GM23338 (cell line): ENCODE measurements around the gene PLEKHA7. TPM values are rescaled to one million over a fixed set of nuclear protein-coding genes. Genes with fewer than 3 reads are reported as not detected.

Experiments
- ATAC-seq: fragments of 200-7000 bp; cut with Tn5 transposase; 3 replicates; pipeline ENCODE4 v1.9.1; 2020
- DNase-seq: peaks from one replicate; pipeline ENCODE4 v3.0.0-alpha.2; 2015; ENCODE audit warnings: low spot score
- H2AFZ ChIP-seq: fragments of 200-600 bp; sonication (generic); 2 replicates; pipeline ENCODE4 v1.8.0; 2016; ENCODE audit warnings: antibody characterized with exemption, mild to moderate bottlenecking, moderate library complexity
- H3F3A ChIP-seq: fragments of 200-600 bp; sonication (generic); replicated peaks from 2 replicates; pipeline ENCODE4 v1.8.0; 2017; ENCODE audit warnings: antibody characterized with exemption, mixed run types, low read depth
- H3K27ac ChIP-seq: fragments of 200-600 bp; sonication (generic); 2 replicates; pipeline ENCODE4 v1.6.1; 2016; ENCODE audit warnings: low read depth
- H3K27me3 ChIP-seq: fragments of 200-600 bp; sonication (generic); 2 replicates; pipeline ENCODE4 v1.8.0; 2016; ENCODE audit warnings: mild to moderate bottlenecking, mixed run types, moderate library complexity; ENCODE audit not compliant: insufficient read depth
- H3K36me3 ChIP-seq: fragments of 200-600 bp; sonication (generic); 2 replicates; pipeline ENCODE4 v1.8.0; 2016; ENCODE audit warnings: mild to moderate bottlenecking; ENCODE audit not compliant: insufficient read depth
- H3K4me1 ChIP-seq: fragments of 200-600 bp; sonication (generic); 2 replicates; pipeline ENCODE4 v1.8.0; 2016; ENCODE audit warnings: mild to moderate bottlenecking, moderate library complexity; ENCODE audit not compliant: insufficient read depth
- H3K4me2 ChIP-seq: fragments of 200-600 bp; sonication (generic); 2 replicates; pipeline ENCODE4 v1.7.1; 2017; ENCODE audit warnings: mixed run types
- H3K4me3 ChIP-seq: fragments of 200-600 bp; sonication (generic); 2 replicates; pipeline ENCODE4 v1.6.1; 2016; ENCODE audit warnings: mixed run types
- H3K79me2 ChIP-seq: fragments of 200-600 bp; sonication (generic); replicated peaks from 2 replicates; pipeline ENCODE4 v1.8.0; 2017; ENCODE audit warnings: mild to moderate bottlenecking; ENCODE audit not compliant: insufficient read depth
- H3K9me2 ChIP-seq: fragments of 200-600 bp; sonication (generic); 2 replicates; pipeline ENCODE4 v1.8.0; 2017; ENCODE audit not compliant: insufficient read depth
- H4K20me1 ChIP-seq: fragments of 200-600 bp; sonication (generic); replicated peaks from 2 replicates; pipeline ENCODE4 v1.8.0; 2017; ENCODE audit warnings: mild to moderate bottlenecking; ENCODE audit not compliant: insufficient read depth
- H3K27ac Mint-ChIP-seq: 2 replicates; pipeline ENCODE4 v1.8.0; 2020; ENCODE audit warnings: inconsistent platforms, mild to moderate bottlenecking, moderate library complexity, mixed read lengths
- H3K27me3 Mint-ChIP-seq: 3 replicates; pipeline ENCODE4 v1.8.0; 2022; ENCODE audit warnings: low read depth, mild to moderate bottlenecking, moderate library complexity, mixed read lengths, inconsistent platforms; ENCODE audit not compliant: insufficient read depth, poor library complexity
- H3K36me3 Mint-ChIP-seq: 3 replicates; pipeline ENCODE4 v1.8.0; 2021; ENCODE audit warnings: low read depth, mild to moderate bottlenecking, inconsistent platforms, moderate library complexity, mixed read lengths
- H3K4me1 Mint-ChIP-seq: 3 replicates; pipeline ENCODE4 v1.8.0; 2020; ENCODE audit warnings: mild to moderate bottlenecking, inconsistent platforms, mixed read lengths
- H3K4me3 Mint-ChIP-seq: 3 replicates; pipeline ENCODE4 v1.8.0; 2021; ENCODE audit warnings: moderate library complexity, mild to moderate bottlenecking, inconsistent platforms, mixed read lengths
- H3K9me3 Mint-ChIP-seq: 3 replicates; pipeline ENCODE4 v1.8.0; 2020; ENCODE audit warnings: moderate library complexity, mild to moderate bottlenecking, inconsistent platforms, mixed read lengths
- ETS1 ChIP-seq: IDR thresholded peaks from 2 replicates; pipeline ENCODE4 v1.6.1; 2016; ENCODE audit warnings: antibody characterized with exemption
- EZH2 ChIP-seq: fragments of 200-600 bp; sonication (generic); IDR thresholded peaks from one replicate; pipeline ENCODE4 v1.8.0; 2017; ENCODE audit warnings: antibody characterized with exemption, mild to moderate bottlenecking, low read depth; ENCODE audit not compliant: unreplicated experiment
- EZH2phosphoT487 ChIP-seq: fragments of 200-600 bp; sonication (generic); IDR thresholded peaks from one replicate; pipeline ENCODE4 v1.8.1; 2018; ENCODE audit warnings: antibody characterized with exemption; ENCODE audit not compliant: unreplicated experiment
- JUNB ChIP-seq: IDR thresholded peaks from one replicate; pipeline ENCODE4 v1.6.1; 2016; ENCODE audit warnings: antibody characterized with exemption; ENCODE audit not compliant: unreplicated experiment
- NANOG ChIP-seq: IDR thresholded peaks from 2 replicates; pipeline ENCODE4 v1.6.1; 2016; ENCODE audit warnings: antibody characterized with exemption, borderline replicate concordance
- REST ChIP-seq: IDR thresholded peaks from one replicate; pipeline ENCODE4 v1.6.1; 2018; ENCODE audit warnings: antibody characterized with exemption; ENCODE audit not compliant: unreplicated experiment
- STAT1 ChIP-seq: IDR thresholded peaks from one replicate; pipeline ENCODE4 v1.6.1; 2016; ENCODE audit warnings: antibody characterized with exemption; ENCODE audit not compliant: unreplicated experiment
- ZNF114 ChIP-seq: fragments of 250-450 bp; sonication (Bioruptor Pico); IDR thresholded peaks from 2 replicates; pipeline ENCODE4 v1.5.0; 2020; ENCODE audit warnings: mild to moderate bottlenecking, moderate library complexity
- ZNF331 ChIP-seq: fragments of 250-450 bp; sonication (Bioruptor Pico); IDR thresholded peaks from 2 replicates; pipeline ENCODE4 v1.5.0; 2020; ENCODE audit warnings: low read depth, mild to moderate bottlenecking, moderate library complexity
- polyA plus RNA-seq: library from polyadenylated mRNA; unstranded; fragments of >200 nt; fragmentation: Nextera tagmentation; extraction: Ambion mirVana; gene quantifications from 2 replicates; pipeline ENCODE4 v1.2.1, GENCODE V29; 2016
- total RNA-seq: library from RNA; depleted of rRNA; stranded (reverse); fragments of >200 nt; shearing (Covaris generic); gene quantifications from 2 replicates; pipeline ENCODE4 v1.2.3, GENCODE V29; 2014

The PLEKHA7 gene
- total and polyA plus RNA-seq, 2 experiments from 2014 or later: 9.7 to 15.8 TPM

GRCh38 chr11:16775614-16776283 lies 238.5 kb downstream of the PLEKHA7 start:
- DNase-seq (no peak), ATAC-seq (no peak)
- H3K9me3 Mint-ChIP-seq: no peaks in the 10 kb centered on the region
- H3K4me3 ChIP-seq: no peak overlapping the region
- H3K4me3 Mint-ChIP-seq: no peak overlapping the region
- H3K9me2 ChIP-seq: no peaks in the 10 kb centered on the region
- H3K79me2 ChIP-seq: no peaks in the 10 kb centered on the region
- TF ChIP-seq EZH2phosphoT487: no peak
- no peak for TF ChIP-seq ETS1
- TF ChIP-seq STAT1: no peak
- no peak for TF ChIP-seq NANOG
- TF ChIP-seq EZH2: no peak
- no peak for TF ChIP-seq REST
- TF ChIP-seq ZNF114 (CRISPR knock-in tag): no peak
- TF ChIP-seq ZNF331: no peak
- TF ChIP-seq JUNB: no peak
- peaks cover 3% of the 10 kb centered on the region; the same call in 2 of the 3 replicates for H3K36me3 Mint-ChIP-seq
- H4K20me1 ChIP-seq: no peaks in the 10 kb centered on the region
- peaks cover 4% of the 10 kb centered on the region; the same call in 1 of the 2 replicates for H3K4me1 ChIP-seq
- peak overlapping the region; percentile 79; the same call in 1 of the 2 replicates for H3K27ac Mint-ChIP-seq
- peaks cover 10% of the 10 kb centered on the region for H3K27me3 Mint-ChIP-seq
- peaks cover 35% of the 10 kb centered on the region for H3K4me1 Mint-ChIP-seq
- no peaks in the 10 kb centered on the region for H3K27me3 ChIP-seq
- H3F3A ChIP-seq: no peaks in the 10 kb centered on the region
- H3K4me2 ChIP-seq: no peak overlapping the region
- H3K36me3 ChIP-seq: no peaks in the 10 kb centered on the region
- H2AFZ ChIP-seq: no peak overlapping the region
- no peak overlapping the region for H3K27ac ChIP-seq

DNA sequence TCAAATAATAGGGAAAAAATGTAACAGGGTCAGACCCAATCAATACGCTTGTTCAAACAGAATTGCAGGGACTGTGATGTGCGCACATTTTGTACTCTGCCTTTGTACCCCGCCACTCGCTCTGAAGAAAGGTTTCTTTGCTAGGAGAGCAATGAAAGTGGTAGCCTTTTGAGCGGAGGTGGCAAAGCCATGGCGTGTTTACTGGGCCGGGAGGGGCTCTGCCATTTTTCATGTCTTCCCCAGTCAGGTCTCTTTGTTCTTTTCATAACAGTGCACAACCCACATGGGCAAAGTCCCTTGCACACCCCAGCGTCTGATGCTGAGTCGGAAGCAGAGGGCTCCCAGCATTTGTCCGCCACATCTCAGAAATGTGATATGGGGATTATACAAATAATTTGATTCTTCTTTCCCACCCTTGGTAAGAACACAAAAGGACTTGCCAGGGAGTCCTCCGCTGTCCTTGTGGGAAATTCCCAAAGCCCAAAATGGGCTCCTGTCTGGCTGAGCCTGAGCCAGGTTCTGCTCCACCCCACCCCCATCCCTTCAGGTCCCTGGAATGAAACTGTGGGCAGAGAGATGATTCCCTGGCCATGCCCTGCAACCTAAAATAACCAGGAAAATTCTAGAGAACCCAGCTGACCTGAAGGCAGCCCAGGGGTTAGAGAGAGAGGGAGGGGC lies 239.1 kb downstream of the PLEKHA7 start:
- Histone ChIP-seq H2AFZ (no peak overlapping the region), H3K27me3 (no peaks in the 10 kb centered on the region), H3K4me2 (no peak overlapping the region), H3K4me3 (no peak overlapping the region), H3F3A (no peaks in the 10 kb centered on the region), H3K9me2 (no peaks in the 10 kb centered on the region), H3K79me2 (no peaks in the 10 kb centered on the region), H3K27ac (no peak overlapping the region), H3K36me3 (no peaks in the 10 kb centered on the region), H4K20me1 (no peaks in the 10 kb centered on the region), H3K4me1 (peaks cover 4% of the 10 kb centered on the region; the same call in 1 of the 2 replicates)
- Mint-ChIP-seq H3K36me3 (peaks cover 3% of the 10 kb centered on the region; the same call in 2 of the 3 replicates), H3K27me3 (peaks cover 8% of the 10 kb centered on the region), H3K27ac (no peak overlapping the region), H3K4me3 (no peak overlapping the region), H3K4me1 (peaks cover 29% of the 10 kb centered on the region), H3K9me3 (no peaks in the 10 kb centered on the region)
- peak; percentile 32 for ATAC-seq
- no peak for DNase-seq
- TF ChIP-seq REST (no peak), EZH2 (no peak), ZNF114 (CRISPR knock-in tag) (no peak), JUNB (no peak)
